Keratinocyte (primary cell): ENCODE results near the gene UBE2QL1. TPM values are rescaled to one million over a fixed set of nuclear protein-coding genes. Genes with fewer than 3 reads are reported as not detected.

Experiments used
- DNase-seq: peaks from one replicate; pipeline ENCODE4 v3.0.0-alpha.2; 2011; ENCODE audit warnings: low read depth, missing footprints, low spot score
- FAIRE-seq: peaks from 2 replicates; lab custom pipeline; 2011; peaks lifted over from hg19 to GRCh38; lab: Jason Lieb, UNC
- H2AFZ ChIP-seq: 2 replicates; pipeline ENCODE4 v1.6.0; 2012; ENCODE audit warnings: low read length, control low read depth, inconsistent platforms; ENCODE audit not compliant: control insufficient read depth
- H3K27ac ChIP-seq: 2 replicates; pipeline ENCODE4 v1.5.1; 2011; ENCODE audit warnings: low read length; ENCODE audit not compliant: control insufficient read depth, insufficient read depth
- H3K27me3 ChIP-seq: 3 replicates; pipeline ENCODE4 v1.6.0; 2011; ENCODE audit warnings: low read length; ENCODE audit not compliant: control insufficient read depth, insufficient read depth; ENCODE audit errors: extremely low read depth
- H3K36me3 ChIP-seq, 2 experiments: 2 replicates in 1 of 2; 3 replicates in 1 of 2; pipeline ENCODE4 v1.5.1; 2011; ENCODE audit warnings: low read length in 2 of 2, mild to moderate bottlenecking in 1 of 2; ENCODE audit not compliant: control insufficient read depth in 2 of 2, insufficient read depth in 2 of 2; ENCODE audit errors: extremely low read depth in 1 of 2
- H3K4me1 ChIP-seq: 3 replicates; pipeline ENCODE4 v1.5.1; 2011; ENCODE audit warnings: low read length; ENCODE audit not compliant: control insufficient read depth, insufficient read depth; ENCODE audit errors: extremely low read depth
- H3K4me2 ChIP-seq: 3 replicates; pipeline ENCODE4 v1.6.0; 2011; ENCODE audit warnings: low read depth, low read length; ENCODE audit not compliant: control insufficient read depth, insufficient read depth; ENCODE audit errors: extremely low read depth
- H3K4me3 ChIP-seq, 3 experiments: fragments of 200-600 bp in 1 of 3; sonication (generic) in 1 of 3; 2 replicates in 2 of 3; 3 replicates in 1 of 3; pipeline ENCODE4 v1.5.1; 2011 to 2016; ENCODE audit warnings: low read length in 3 of 3, mild to moderate bottlenecking in 3 of 3, control low read depth in 2 of 3, inconsistent platforms in 1 of 3, low read depth in 1 of 3, mixed read lengths in 1 of 3, mixed run types in 1 of 3, moderate library complexity in 1 of 3; ENCODE audit not compliant: control insufficient read depth in 2 of 3, insufficient read depth in 2 of 3; ENCODE audit errors: extremely low read depth in 1 of 3
- H3K79me2 ChIP-seq: 2 replicates; pipeline ENCODE4 v1.6.0; 2012; ENCODE audit warnings: low read length; ENCODE audit not compliant: control insufficient read depth, insufficient read depth
- H3K9ac ChIP-seq: 3 replicates; pipeline ENCODE4 v1.6.0; 2011; ENCODE audit warnings: low read length; ENCODE audit not compliant: control insufficient read depth, insufficient read depth; ENCODE audit errors: extremely low read depth
- H3K9me1 ChIP-seq: 3 replicates; pipeline ENCODE4 v1.6.0; 2011; ENCODE audit warnings: low read length; ENCODE audit not compliant: control insufficient read depth, insufficient read depth; ENCODE audit errors: extremely low read depth
- H3K9me3 ChIP-seq: 2 replicates; pipeline ENCODE4 v1.5.1; 2012; ENCODE audit warnings: low read depth, low read length; ENCODE audit not compliant: control insufficient read depth
- H4K20me1 ChIP-seq: 3 replicates; pipeline ENCODE4 v1.6.0; 2011; ENCODE audit warnings: low read length; ENCODE audit not compliant: control insufficient read depth, insufficient read depth; ENCODE audit errors: extremely low read depth
- EZH2 ChIP-seq: IDR thresholded peaks from one replicate; pipeline ENCODE4 v1.6.1; 2012; ENCODE audit warnings: inconsistent platforms, mild to moderate bottlenecking, low read length, moderate library complexity
- dilution Hi-C: fragments of 300-500 bp; cut with MboI; formaldehyde crosslinking; loops from one replicate; pipeline ENCODE4 v1.7.0; 2020; ENCODE audit warnings: low sequenced_read_pairs; ENCODE audit not compliant: extremely low pct_ligation_motif_present
- polyA plus RNA-seq, 5 experiments: library from polyadenylated mRNA; depleted of rRNA in 3 of 5; stranded (reverse) in 3 of 5; stranded (forward) in 1 of 5; unstranded in 1 of 5; fragments of >200 nt; gene quantifications; 1 replicate in 1 of 5; 2 replicates in 3 of 5; 3 replicates in 1 of 5; pipeline versions ENCODE4 v1.2.1 to v1.2.3, GENCODE V29; 2011 to 2012; ENCODE audit warnings: missing spikeins in 2 of 5, low read depth in 1 of 5, low replicate concordance in 1 of 5
- TF ChIP-seq, protein P1 (sequence below), 3 experiments: IDR thresholded peaks in 1 of 3; conservative IDR thresholded peaks in 1 of 3; optimal IDR thresholded peaks in 1 of 3; 2 replicates in 2 of 3; 3 replicates in 1 of 3; pipeline versions ENCODE3 to v1.5.1; 2011; ENCODE audit warnings: low read length in 3 of 3, mild to moderate bottlenecking in 3 of 3, moderate library complexity in 2 of 3, control low read depth in 1 of 3, inconsistent platforms in 1 of 3; ENCODE audit not compliant: insufficient read depth in 2 of 3; ENCODE audit errors: extremely low read depth in 1 of 3

The UBE2QL1 gene
- polyA plus RNA-seq, 1 donor (not counting 4 experiments of a cell fraction or from before 2014, with no cell fraction given) = not detected

DNA sequence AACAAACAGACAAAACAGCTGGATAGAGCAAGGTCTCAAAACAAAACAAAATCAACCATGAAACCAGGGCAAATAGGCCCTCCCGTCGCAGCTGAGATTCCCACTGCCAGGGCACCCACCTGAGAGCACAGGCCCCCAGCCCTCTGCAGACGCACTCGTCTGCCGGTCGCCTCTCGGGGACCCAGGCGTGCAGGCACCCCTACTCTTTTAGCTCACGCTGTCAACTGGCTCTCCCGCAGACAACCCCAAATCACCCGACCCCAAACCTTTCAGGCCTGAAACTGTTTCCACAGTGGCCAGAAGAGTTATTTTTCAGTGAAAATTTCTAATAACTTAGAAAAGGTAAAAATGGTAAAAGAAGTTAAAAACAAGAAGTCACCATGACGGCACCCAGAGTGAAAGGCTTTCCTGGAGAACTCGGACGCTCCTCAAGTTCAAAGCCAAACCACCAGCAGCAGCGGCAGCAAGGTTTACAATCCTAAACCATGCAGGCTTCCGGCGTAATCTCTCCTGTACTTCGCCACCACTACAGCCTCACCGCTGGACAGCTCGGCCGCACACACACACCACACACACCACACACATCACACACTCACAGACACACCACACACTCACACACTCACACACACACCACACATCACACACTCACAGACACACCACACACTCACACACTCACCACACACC lies 1.9 kb upstream of the UBE2QL1 start:
- FAIRE-seq (no peak), DNase-seq (no peak)
- dilution Hi-C loops = no loop called here
- Histone ChIP-seq H2AFZ (no peak overlapping the region), H3K79me2 (no peaks in the 10 kb centered on the region), H3K27me3 (peaks cover 27% of the 10 kb centered on the region), H4K20me1 (no peaks in the 10 kb centered on the region), H3K4me2 (no peak overlapping the region), H3K4me3 (no peak overlapping the region), H3K36me3 (no peaks in the 10 kb centered on the region), H3K4me1 (no peaks in the 10 kb centered on the region), H3K9me3 (no peaks in the 10 kb centered on the region), H3K9me1 (no peaks in the 10 kb centered on the region), H3K9ac (no peak overlapping the region), H3K27ac (no peak overlapping the region)
- TF ChIP-seq, protein P1, sequence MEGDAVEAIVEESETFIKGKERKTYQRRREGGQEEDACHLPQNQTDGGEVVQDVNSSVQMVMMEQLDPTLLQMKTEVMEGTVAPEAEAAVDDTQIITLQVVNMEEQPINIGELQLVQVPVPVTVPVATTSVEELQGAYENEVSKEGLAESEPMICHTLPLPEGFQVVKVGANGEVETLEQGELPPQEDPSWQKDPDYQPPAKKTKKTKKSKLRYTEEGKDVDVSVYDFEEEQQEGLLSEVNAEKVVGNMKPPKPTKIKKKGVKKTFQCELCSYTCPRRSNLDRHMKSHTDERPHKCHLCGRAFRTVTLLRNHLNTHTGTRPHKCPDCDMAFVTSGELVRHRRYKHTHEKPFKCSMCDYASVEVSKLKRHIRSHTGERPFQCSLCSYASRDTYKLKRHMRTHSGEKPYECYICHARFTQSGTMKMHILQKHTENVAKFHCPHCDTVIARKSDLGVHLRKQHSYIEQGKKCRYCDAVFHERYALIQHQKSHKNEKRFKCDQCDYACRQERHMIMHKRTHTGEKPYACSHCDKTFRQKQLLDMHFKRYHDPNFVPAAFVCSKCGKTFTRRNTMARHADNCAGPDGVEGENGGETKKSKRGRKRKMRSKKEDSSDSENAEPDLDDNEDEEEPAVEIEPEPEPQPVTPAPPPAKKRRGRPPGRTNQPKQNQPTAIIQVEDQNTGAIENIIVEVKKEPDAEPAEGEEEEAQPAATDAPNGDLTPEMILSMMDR (optimal IDR thresholded peaks at IDR 0.05 in 1 of 3, IDR thresholded peaks at IDR 0.05 in 1 of 3, conservative IDR thresholded peaks at IDR 0.05 in 1 of 3; ENCODE audit: extremely low read depth in 1 of 3, insufficient read depth in 2 of 3, low read length in 3 of 3) = no peak
- TF ChIP-seq EZH2 = no peak

DNA sequence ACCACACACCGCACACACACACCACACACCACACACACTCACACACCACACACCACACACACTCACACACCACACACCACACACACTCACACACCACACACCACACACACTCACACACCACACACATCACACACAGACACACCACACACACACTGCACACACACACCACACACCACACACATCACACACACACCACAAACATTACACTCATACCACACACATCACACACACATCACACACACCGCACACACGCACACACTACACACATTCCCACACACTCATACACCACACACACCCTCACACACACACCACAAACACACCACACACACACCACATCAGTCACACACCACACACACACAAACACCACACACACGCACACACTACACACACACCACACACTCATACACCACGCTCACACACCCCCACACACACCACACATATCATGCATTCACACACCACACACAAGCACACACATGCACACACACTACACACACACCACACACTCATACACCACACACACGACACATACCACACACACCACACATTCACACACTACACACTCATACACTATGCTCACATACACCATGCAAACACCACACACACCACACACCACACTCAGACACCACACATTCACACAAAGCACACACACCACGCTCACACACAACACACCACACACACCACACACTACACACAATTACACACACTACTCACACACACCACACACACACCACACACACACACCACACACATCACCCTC lies 1.1 kb upstream of the UBE2QL1 start:
- H3K79me2 ChIP-seq = no peaks in the 10 kb centered on the region
- no peaks in the 10 kb centered on the region for H3K4me1 ChIP-seq
- no peak for FAIRE-seq
- no peaks in the 10 kb centered on the region for H3K9me1 ChIP-seq
- H3K4me3 ChIP-seq = no peak overlapping the region
- dilution Hi-C loops = no loop called here
- no peaks in the 10 kb centered on the region for H3K9me3 ChIP-seq
- no peak for TF ChIP-seq EZH2
- TF ChIP-seq, protein P1 (optimal IDR thresholded peaks at IDR 0.05 in 1 of 3, IDR thresholded peaks at IDR 0.05 in 1 of 3, conservative IDR thresholded peaks at IDR 0.05 in 1 of 3; ENCODE audit: extremely low read depth in 1 of 3, insufficient read depth in 2 of 3, low read length in 3 of 3) = no peak
- H3K9ac ChIP-seq = no peak overlapping the region
- no peaks in the 10 kb centered on the region for H3K36me3 ChIP-seq
- H3K27ac ChIP-seq = no peak overlapping the region
- no peak overlapping the region for H2AFZ ChIP-seq
- peaks cover 33% of the 10 kb centered on the region for H3K27me3 ChIP-seq
- H3K4me2 ChIP-seq = no peak overlapping the region
- H4K20me1 ChIP-seq = no peaks in the 10 kb centered on the region
- no peak for DNase-seq
